Skeletal muscle tissue (tissue), 4 donors: ENCODE results near the gene SPDYE3. TPM values are rescaled to one million over a fixed set of nuclear protein-coding genes. Genes with fewer than 3 reads are reported as not detected.
"Not testable (repeated sequence)": the region's sequence is repeated elsewhere in the genome, so short reads cannot be mapped to it uniquely, and the experiment has no call there.

Experiments used
- H3K27ac ChIP-seq: one replicate; pipeline ENCODE4 v1.7.0; 2013; ENCODE audit warnings: mild to moderate bottlenecking, low read depth, low read length, inconsistent platforms
- H3K27me3 ChIP-seq, 3 donors: one replicate each; pipeline ENCODE4 v1.7.0; 2013; ENCODE audit warnings: low read length in 3 of 3; ENCODE audit not compliant: control insufficient read depth in 3 of 3, insufficient read depth in 3 of 3
- H3K36me3 ChIP-seq, 3 donors: one replicate each; pipeline ENCODE4 v1.7.0; 2013; ENCODE audit warnings: low read length in 3 of 3; ENCODE audit not compliant: control insufficient read depth in 3 of 3, insufficient read depth in 3 of 3
- H3K4me1 ChIP-seq, 3 donors: one replicate each; pipeline ENCODE4 v1.7.0; 2013; ENCODE audit warnings: low read length in 3 of 3, mild to moderate bottlenecking in 3 of 3; ENCODE audit not compliant: control insufficient read depth in 3 of 3, insufficient read depth in 3 of 3
- H3K4me3 ChIP-seq, 3 donors: one replicate each; pipeline ENCODE4 v1.7.0; 2013; ENCODE audit warnings: low read length in 3 of 3
- H3K9ac ChIP-seq, 3 donors: one replicate each; pipeline ENCODE4 v1.7.0; 2013; ENCODE audit warnings: low read length in 3 of 3, mild to moderate bottlenecking in 3 of 3, moderate library complexity in 2 of 3, low read depth in 1 of 3
- H3K9me3 ChIP-seq, 3 donors: one replicate each; pipeline ENCODE4 v1.7.0; 2013; ENCODE audit warnings: low read length in 3 of 3; ENCODE audit not compliant: control insufficient read depth in 3 of 3
- total RNA-seq: library from RNA; depleted of rRNA; stranded (reverse); fragments of >200 nt; gene quantifications from one replicate; pipeline ENCODE4 v1.2.3, GENCODE V29; 2014
- donor health status: Osteomylitis.

The SPDYE3 gene
- total RNA-seq, 1 donor from 2014 or later: not detected

DNA sequence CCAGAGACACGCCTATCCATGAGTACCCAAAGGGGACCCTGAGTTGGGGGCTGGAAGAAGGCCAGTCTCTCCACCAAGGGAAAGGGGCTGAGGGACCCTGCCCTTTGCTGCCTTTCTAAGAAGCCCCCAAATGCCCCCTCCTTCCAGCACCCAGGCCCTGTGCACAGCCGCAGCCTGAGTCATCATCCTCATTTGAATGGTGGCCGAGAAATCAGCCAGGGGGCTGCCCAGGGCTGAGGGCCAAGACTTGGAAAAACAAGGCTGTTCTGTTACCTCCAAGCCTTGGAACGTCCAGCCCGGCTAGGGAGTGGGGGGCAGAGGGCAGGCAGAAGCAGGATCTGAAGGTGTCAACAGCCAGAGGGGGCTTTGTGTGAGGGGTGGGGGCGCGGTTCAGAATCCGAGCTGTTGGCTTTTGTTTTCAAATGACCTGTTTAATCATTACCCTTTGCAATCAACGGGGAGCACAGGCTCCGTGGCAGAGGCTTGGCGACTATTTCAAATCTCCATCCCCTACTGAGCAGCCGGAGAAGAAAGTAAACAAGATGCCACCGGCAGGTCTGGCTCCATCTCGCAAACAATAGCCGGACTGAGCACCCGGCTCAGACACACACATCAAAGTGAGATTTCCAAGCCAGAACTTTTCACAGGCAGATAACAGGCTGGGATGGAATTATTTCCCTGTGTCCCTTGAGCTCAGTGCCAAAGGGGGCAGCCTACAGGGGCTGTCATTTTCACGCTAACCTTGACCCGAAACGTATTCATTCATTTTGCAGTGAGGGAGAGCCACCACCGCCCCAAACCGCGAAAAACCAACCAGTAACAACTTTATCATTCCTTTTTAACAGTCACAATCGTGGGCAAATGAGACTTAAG is 37.2 kb upstream of the SPDYE3 start:
- Histone ChIP-seq H3K4me3 (peak overlapping the region; percentile 50 to 69 (median 60)), H3K9ac (peak overlapping the region; percentile 61 to 81 (median 70)), H3K4me1 (peaks cover 19 to 39% (median 28%) of the 10 kb centered on the region in 3 donors), H3K27ac (peak overlapping the region; percentile 81)
- H3K36me3 ChIP-seq, H3K27me3 ChIP-seq, H3K9me3 ChIP-seq: not testable (repeated sequence)

DNA sequence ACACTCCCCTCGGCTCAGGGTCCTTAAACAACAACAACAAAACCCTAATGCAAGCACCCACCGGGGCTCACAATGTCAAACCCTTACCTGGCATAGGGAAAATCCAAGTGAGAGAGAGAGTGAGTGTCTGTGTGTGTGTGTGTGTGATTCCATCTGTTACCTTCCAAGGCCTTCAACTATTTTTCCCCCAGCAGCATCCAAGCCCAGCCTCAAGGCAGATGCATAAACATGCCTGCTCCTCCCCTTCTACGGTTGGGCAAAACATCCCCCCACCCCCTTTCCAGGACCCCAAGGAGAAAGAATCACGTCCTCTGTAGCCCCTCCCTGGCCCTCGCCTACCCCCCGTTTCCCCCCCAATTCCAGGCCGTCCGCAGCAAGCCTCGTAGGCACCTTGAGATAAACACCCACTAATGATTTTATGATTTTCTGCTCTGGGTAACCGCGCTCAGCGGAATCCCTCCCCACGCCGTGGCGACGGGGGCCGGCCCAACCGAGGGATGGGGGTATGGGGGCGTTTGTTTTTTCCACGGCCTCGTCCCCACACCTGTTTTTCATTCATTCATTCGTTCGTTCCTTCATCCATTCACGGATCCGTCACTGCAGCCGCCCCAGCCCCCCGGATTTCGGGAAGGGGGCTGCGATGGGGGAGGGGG is 36.4 kb upstream of the SPDYE3 start:
- not testable (repeated sequence) for H3K9me3 ChIP-seq, H3K36me3 ChIP-seq, H3K27me3 ChIP-seq
- Histone ChIP-seq H3K9ac (peak overlapping the region; percentile 48 to 80 (median 64)), H3K4me3 (peak overlapping the region; percentile 50 to 69 (median 60)), H3K27ac (peak overlapping the region; percentile 81), H3K4me1 (peaks cover 15 to 34% (median 24%) of the 10 kb centered on the region in 3 donors)

DNA sequence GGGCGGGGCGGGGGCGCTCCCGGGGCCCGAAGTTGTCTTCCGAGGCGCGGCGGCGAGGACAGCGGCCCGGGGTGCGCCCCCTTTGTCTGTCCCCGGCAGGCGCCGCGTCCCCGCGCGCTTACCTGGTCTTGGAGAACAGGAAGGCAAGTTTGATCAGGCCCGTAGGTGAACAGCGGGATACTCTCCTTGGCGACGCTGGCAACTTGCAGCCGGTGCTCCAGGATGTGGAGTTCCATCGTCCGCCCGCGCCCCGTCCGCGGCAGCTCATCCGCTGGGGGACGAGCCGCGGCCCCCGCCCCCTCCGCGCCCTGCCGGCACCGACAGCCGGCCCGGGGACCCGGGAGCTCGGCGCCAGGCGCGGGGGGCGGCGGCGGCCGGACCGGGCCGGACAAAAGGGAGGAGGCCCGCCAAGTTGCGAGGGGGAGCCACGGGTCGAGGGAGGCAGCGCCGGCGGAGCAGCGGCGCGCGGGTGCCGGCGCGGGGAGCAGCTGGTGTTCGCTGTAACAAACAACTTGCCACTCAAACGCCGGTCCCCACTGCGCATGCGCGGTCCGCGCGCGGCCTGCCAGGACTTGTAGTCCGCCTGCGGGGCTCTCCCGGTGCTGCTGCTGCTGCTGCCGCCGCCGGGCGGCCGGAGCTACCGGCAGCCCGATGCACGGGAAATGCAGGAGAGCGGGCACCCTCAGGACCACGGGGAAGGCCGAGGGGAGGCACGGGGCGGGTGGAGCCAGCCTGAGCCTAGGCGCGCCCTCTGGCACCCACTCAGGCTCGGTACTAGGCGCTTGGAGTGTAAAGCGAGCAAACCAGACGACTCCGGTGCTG is 35.6 kb upstream of the SPDYE3 start:
- H3K4me1 ChIP-seq: peaks cover 7 to 25% (median 15%) of the 10 kb centered on the region in 3 donors
- peak overlapping the region; percentile 81 for H3K27ac ChIP-seq
- H3K27me3 ChIP-seq: no peaks in the 10 kb centered on the region
- H3K9me3 ChIP-seq: no peaks in the 10 kb centered on the region
- H3K4me3 ChIP-seq: peak overlapping the region; percentile 60 to 76 (median 67)
- H3K36me3 ChIP-seq: peaks cover 0 to 3% (median 0%) of the 10 kb centered on the region in 3 donors
- peak overlapping the region; percentile 67 to 79 (median 68) for H3K9ac ChIP-seq

DNA sequence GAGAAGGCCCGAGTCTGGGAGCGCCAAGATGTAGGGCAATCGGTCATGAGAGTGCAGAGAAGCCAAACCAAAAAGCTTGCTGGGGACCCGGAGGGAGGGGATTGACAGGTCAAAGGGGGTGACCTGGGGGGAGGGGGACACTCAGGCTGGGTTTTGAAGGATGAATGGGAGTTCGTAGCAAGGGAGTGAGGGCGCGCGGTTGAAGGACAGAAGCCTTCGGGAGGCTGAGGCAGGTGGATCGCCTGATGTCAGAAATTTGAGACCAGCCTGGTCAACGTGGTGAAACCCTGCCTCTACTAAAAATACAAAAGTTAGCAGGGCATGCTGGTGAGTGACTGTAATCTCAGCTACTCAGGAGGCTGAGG is 35.0 kb upstream of the SPDYE3 start:
- H3K9ac ChIP-seq: peak overlapping the region; percentile 67 to 79 (median 68)
- not testable (repeated sequence) for H3K36me3 ChIP-seq, H3K9me3 ChIP-seq, H3K27me3 ChIP-seq
- peak overlapping the region; percentile 81 for H3K27ac ChIP-seq
- H3K4me1 ChIP-seq: peaks cover 7 to 20% (median 13%) of the 10 kb centered on the region in 3 donors
- peak overlapping the region; percentile 60 to 76 (median 67) for H3K4me3 ChIP-seq

DNA sequence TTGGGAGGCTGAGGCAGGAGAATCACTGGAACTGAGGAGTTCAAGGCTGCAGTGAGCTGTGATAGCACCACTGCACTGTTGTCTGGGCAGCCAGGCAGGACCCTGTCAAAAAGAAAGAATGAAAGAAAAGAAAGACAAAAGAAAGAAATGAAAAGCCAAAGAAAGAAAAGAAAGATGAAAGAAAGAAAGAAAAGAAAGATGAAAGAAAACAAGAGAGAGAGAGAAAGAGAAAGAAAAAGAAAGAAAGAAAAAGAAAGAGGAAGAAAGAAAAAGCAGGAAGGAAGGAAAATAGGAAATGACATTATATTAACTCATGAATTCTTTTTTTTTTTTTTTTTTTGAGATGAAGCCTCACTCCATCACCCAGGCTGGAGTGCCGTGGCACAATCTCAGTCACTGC is 32.4 kb upstream of the SPDYE3 start:
- no peak overlapping the region for H3K27ac ChIP-seq
- no peaks in the 10 kb centered on the region for H3K27me3 ChIP-seq
- no peak overlapping the region for H3K4me3 ChIP-seq
- no peaks in the 10 kb centered on the region for H3K9me3 ChIP-seq
- no peak overlapping the region for H3K9ac ChIP-seq
- H3K36me3 ChIP-seq: no peaks in the 10 kb centered on the region
- H3K4me1 ChIP-seq: peaks cover 0 to under 1% (median 0%) of the 10 kb centered on the region in 3 donors

DNA sequence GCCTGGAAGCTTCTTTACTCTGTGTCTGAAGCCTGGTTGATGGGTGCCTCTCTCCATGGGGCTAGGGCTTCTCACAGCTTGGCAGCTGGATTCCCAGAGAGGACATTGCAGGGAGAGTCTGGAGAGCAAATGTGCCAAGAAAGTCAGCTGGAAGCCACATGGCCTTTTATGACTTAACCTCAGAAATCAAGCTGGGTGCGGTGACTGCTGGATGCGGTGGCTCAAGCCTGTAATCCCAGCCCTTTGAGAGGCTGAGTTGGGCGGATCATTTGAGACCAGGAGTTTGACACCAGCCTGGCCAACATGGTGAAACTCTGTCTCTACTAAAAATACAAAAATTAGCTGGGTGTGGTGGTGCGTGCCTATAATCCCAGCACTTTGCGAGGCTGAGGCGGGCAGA is 31.4 kb upstream of the SPDYE3 start:
- not testable (repeated sequence) for H3K9ac ChIP-seq, H3K27me3 ChIP-seq, H3K36me3 ChIP-seq, H3K9me3 ChIP-seq, H3K4me1 ChIP-seq, H3K4me3 ChIP-seq, H3K27ac ChIP-seq

DNA sequence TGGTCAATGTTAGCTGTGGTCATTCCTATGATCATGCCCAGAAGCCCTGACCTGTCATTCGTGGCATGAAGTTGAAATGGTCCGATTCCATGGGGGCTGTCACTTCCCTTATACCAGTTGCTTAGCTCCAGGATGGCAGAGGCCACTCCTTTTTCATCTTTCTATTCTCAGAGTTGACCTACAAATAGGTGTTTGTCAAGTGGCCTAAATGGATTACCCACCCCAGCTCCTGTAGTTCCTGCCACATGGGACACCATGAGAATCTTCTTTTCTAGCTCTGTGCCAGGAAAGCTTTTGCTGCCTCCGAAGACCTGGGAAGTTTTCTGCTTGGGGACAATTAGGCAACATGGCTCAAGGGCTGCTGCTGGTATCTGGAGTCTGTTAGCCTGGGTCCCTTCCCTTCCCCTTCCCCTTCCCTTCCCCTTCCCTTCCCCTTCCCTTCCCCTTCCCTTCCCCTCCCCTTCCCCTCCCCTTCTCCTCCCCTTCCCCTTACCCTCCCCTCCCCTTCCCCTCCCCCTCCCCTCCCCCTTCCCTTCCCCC is 25.4 kb upstream of the SPDYE3 start:
- not testable (repeated sequence) for H3K27me3 ChIP-seq, H3K9me3 ChIP-seq, H3K4me1 ChIP-seq, H3K4me3 ChIP-seq, H3K36me3 ChIP-seq, H3K9ac ChIP-seq, H3K27ac ChIP-seq

DNA sequence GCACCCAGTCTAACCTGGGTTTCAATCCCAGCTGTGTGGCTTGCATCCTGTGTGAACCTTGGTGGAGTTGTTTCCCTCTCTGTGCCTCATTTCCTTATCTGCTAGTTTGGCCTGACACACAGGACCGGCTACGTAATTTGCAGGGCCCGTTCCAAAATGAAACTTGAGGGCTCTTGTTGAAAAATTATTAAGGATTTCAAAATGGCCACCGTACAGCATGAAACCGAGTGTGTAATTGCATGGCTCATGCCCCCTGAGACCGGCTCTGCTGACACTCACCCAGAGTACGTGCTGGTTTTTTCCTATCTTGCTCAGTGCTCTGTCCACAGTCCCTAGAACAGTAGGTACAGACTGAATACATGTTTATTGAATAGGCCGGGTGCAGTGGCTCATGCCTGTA is 24.4 kb upstream of the SPDYE3 start:
- not testable (repeated sequence) for H3K4me3 ChIP-seq, H3K36me3 ChIP-seq, H3K9me3 ChIP-seq, H3K4me1 ChIP-seq, H3K9ac ChIP-seq, H3K27ac ChIP-seq, H3K27me3 ChIP-seq

DNA sequence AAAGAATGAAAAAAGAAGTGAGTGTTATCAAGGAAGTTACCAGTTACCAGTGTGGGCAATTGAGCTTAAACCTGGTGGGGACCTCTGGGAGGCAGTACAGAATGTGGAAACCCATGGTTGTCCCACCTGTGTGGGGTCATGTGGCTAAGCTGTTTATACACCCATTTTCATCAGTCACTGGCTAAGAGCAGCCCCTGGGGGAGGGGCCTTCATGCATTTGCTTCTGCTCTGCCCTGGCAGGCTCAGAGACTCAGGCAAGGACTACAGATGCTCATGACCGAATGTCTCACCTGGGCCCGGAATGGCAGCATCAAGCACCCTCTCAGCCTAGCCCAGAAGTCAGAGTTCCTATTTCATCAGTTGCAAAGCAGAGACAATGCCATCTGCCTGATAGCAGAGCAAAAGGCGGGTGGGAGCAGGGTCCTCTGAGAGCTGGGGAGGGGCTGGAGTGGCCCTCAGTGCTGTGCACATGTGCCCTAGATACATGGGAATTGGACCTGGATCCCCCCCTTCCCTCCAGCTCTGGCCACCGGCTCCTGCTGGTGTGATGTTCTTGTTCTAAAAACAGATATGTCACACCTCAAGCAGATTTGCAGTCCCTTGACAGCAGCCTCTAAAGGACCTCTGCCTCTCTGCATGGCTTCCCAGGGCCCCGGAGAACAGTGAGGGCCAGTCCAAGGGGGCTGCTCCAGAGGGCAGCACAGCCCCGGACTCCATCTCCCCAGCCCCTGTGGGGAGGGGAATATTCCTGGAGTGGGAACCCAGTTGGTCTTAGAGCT is 20.1 kb upstream of the SPDYE3 start:
- H3K27me3 ChIP-seq, H3K4me1 ChIP-seq, H3K9ac ChIP-seq: not testable (repeated sequence)

More for the DNA sequence above, 20.1 kb upstream of the SPDYE3 start:
- H3K9me3 ChIP-seq, H3K27ac ChIP-seq, H3K4me3 ChIP-seq, H3K36me3 ChIP-seq: not testable (repeated sequence)
